Panc1 (cell line): ENCODE measurements around the gene DGCR6L.
"Not testable (repeated sequence)": the region's sequence is repeated elsewhere in the genome, so short reads cannot be mapped to it uniquely, and the experiment has no call there.

ENCODE experiments used
- CTCF ChIP-seq: fragments of 450-650 bp; IDR thresholded peaks from 2 replicates; pipeline ENCODE4 v1.5.1; 2017; ENCODE audit warnings: mild to moderate bottlenecking
- POLR2AphosphoS5 ChIP-seq: IDR thresholded peaks from 2 replicates; pipeline ENCODE4 v1.6.1; 2012; ENCODE audit warnings: mild to moderate bottlenecking, low read depth, low read length, moderate library complexity
- REST ChIP-seq, 2 experiments: IDR thresholded peaks; 2 replicates each; pipeline ENCODE4 v1.6.1; 2011 to 2012; ENCODE audit warnings: low read depth in 2 of 2, control low read depth in 1 of 2, low read length in 1 of 2, mild to moderate bottlenecking in 1 of 2, moderate library complexity in 1 of 2; ENCODE audit not compliant: insufficient read depth in 1 of 2
- TCF7L2 ChIP-seq: IDR thresholded peaks from 2 replicates; pipeline ENCODE4 v1.6.1; 2011; ENCODE audit warnings: mild to moderate bottlenecking, low read depth, low read length, inconsistent platforms

- not testable (repeated sequence) for TF ChIP-seq POLR2AphosphoS5; CTCF; REST (IDR thresholded peaks at IDR 0.05; ENCODE audit: insufficient read depth in 1 of 2, low read depth in 2 of 2, low read length in 1 of 2); TCF7L2
Observed at GRCh38 chr22:20337807-20338206, 17.9 kb upstream of the DGCR6L start.
